H9 (cell line): ENCODE measurements around the gene LTA4H. TPM values are rescaled to one million over a fixed set of nuclear protein-coding genes. Genes with fewer than 3 reads are reported as not detected.

Experiments used
- DNase-seq: peaks from one replicate; pipeline ENCODE4 v3.0.0-alpha.2; 2017
- H2AFZ ChIP-seq: one replicate; pipeline ENCODE4 v1.6.1; 2013; ENCODE audit warnings: mild to moderate bottlenecking, low read length, control low read depth, moderate library complexity
- H2AK5ac ChIP-seq: 2 replicates; pipeline ENCODE4 v1.6.1; 2013; ENCODE audit warnings: low read length, control low read depth, mixed read lengths; ENCODE audit not compliant: insufficient read length
- H2BK120ac ChIP-seq: one replicate; pipeline ENCODE4 v1.6.1; 2013; ENCODE audit warnings: low read depth, mild to moderate bottlenecking, low read length, control low read depth, inconsistent platforms; ENCODE audit not compliant: poor library complexity, severe bottlenecking
- H2BK12ac ChIP-seq: 2 replicates; pipeline ENCODE4 v1.6.1; 2013; ENCODE audit warnings: low read length, control low read depth, mixed read lengths, low read depth; ENCODE audit not compliant: insufficient read length
- H2BK15ac ChIP-seq: 2 replicates; pipeline ENCODE4 v1.6.1; 2013; ENCODE audit warnings: low read depth, low read length, control low read depth
- H2BK20ac ChIP-seq: one replicate; pipeline ENCODE4 v1.6.1; 2013; ENCODE audit warnings: low read depth, mild to moderate bottlenecking, low read length, control low read depth, inconsistent platforms; ENCODE audit not compliant: poor library complexity, severe bottlenecking
- H2BK5ac ChIP-seq: 2 replicates; pipeline ENCODE4 v1.6.1; 2013; ENCODE audit warnings: low read length, control low read depth, mixed read lengths; ENCODE audit not compliant: insufficient read length
- H3K14ac ChIP-seq: 2 replicates; pipeline ENCODE4 v1.6.1; 2013; ENCODE audit warnings: low read length, control low read depth; ENCODE audit not compliant: insufficient read depth
- H3K18ac ChIP-seq: 2 replicates; pipeline ENCODE4 v1.6.1; 2013; ENCODE audit warnings: low read depth, mild to moderate bottlenecking, mixed read lengths, low read length, control low read depth; ENCODE audit not compliant: insufficient read length
- H3K23ac ChIP-seq: 2 replicates; pipeline ENCODE4 v1.6.1; 2013; ENCODE audit warnings: low read length, control low read depth, mixed read lengths, low read depth; ENCODE audit not compliant: insufficient read length
- H3K23me2 ChIP-seq: 2 replicates; pipeline ENCODE4 v1.6.1; 2013; ENCODE audit warnings: low read depth, mild to moderate bottlenecking, mixed read lengths, low read length, control low read depth; ENCODE audit not compliant: insufficient read length, poor library complexity, severe bottlenecking
- H3K27ac ChIP-seq: 2 replicates; pipeline ENCODE4 v1.5.1; 2013; ENCODE audit warnings: low read length, control low read depth, mixed read lengths, low read depth; ENCODE audit not compliant: insufficient read length
- H3K27me3 ChIP-seq: 2 replicates; pipeline ENCODE4 v1.6.1; 2013; ENCODE audit warnings: low read length, control low read depth, inconsistent platforms; ENCODE audit not compliant: insufficient read depth
- H3K4ac ChIP-seq: 2 replicates; pipeline ENCODE4 v1.6.1; 2013; ENCODE audit warnings: low read depth, mild to moderate bottlenecking, control low read depth, inconsistent platforms, low read length, moderate library complexity
- H3K4me1 ChIP-seq: 2 replicates; pipeline ENCODE4 v1.6.1; 2013; ENCODE audit warnings: low read length, control low read depth, inconsistent platforms; ENCODE audit not compliant: insufficient read depth
- H3K4me2 ChIP-seq: 2 replicates; pipeline ENCODE4 v1.6.1; 2013; ENCODE audit warnings: low read length, control low read depth, mixed read lengths; ENCODE audit not compliant: insufficient read length, insufficient read depth
- H3K56ac ChIP-seq: 2 replicates; pipeline ENCODE4 v1.6.1; 2013; ENCODE audit warnings: low read depth, mild to moderate bottlenecking, mixed read lengths, low read length, control low read depth; ENCODE audit not compliant: insufficient read length
- H3K79me1 ChIP-seq: 2 replicates; pipeline ENCODE4 v1.6.1; 2013; ENCODE audit warnings: low read depth, mild to moderate bottlenecking, moderate library complexity, low read length, control low read depth, inconsistent platforms; ENCODE audit not compliant: insufficient read depth, poor library complexity, severe bottlenecking
- H3K79me2 ChIP-seq: 2 replicates; pipeline ENCODE4 v1.6.1; 2013; ENCODE audit warnings: low read length, control low read depth, inconsistent platforms; ENCODE audit not compliant: insufficient read depth
- H3K9ac ChIP-seq: 2 replicates; pipeline ENCODE4 v1.6.1; 2013; ENCODE audit warnings: low read length, control low read depth, mixed read lengths; ENCODE audit not compliant: insufficient read length; ENCODE audit errors: extremely low read depth
- H3K9me3 ChIP-seq: one replicate; pipeline ENCODE4 v1.6.1; 2013; ENCODE audit warnings: low read depth, low read length, inconsistent platforms; ENCODE audit not compliant: control insufficient read depth
- H3T11ph ChIP-seq: one replicate; pipeline ENCODE4 v1.6.1; 2013; ENCODE audit warnings: mild to moderate bottlenecking, low read length, control low read depth, inconsistent platforms
- H4K20me1 ChIP-seq: one replicate; pipeline ENCODE4 v1.6.1; 2013; ENCODE audit not compliant: control insufficient read depth, insufficient read length, insufficient read depth
- H4K5ac ChIP-seq: 2 replicates; pipeline ENCODE4 v1.6.1; 2013; ENCODE audit warnings: low read depth, mild to moderate bottlenecking, mixed read lengths, low read length, control low read depth; ENCODE audit not compliant: insufficient read length
- H4K8ac ChIP-seq: replicated peaks from 2 replicates; pipeline ENCODE4 v1.6.1; 2013; ENCODE audit warnings: low read length, control low read depth, mixed read lengths, low read depth; ENCODE audit not compliant: insufficient read length
- H4K91ac ChIP-seq: 2 replicates; pipeline ENCODE4 v1.6.1; 2013; ENCODE audit warnings: low read depth, mild to moderate bottlenecking, moderate library complexity, mixed read lengths, low read length, control low read depth; ENCODE audit not compliant: insufficient read length
- H3K27ac Mint-ChIP-seq, 3 experiments: 2 replicates in 2 of 3; 3 replicates in 1 of 3; pipeline ENCODE4 v1.8.0; 2020 to 2021; ENCODE audit warnings: mixed read lengths in 3 of 3, mild to moderate bottlenecking in 1 of 3, moderate library complexity in 1 of 3
- H3K27me3 Mint-ChIP-seq: 2 replicates; pipeline ENCODE4 v1.8.0; 2021; ENCODE audit warnings: low read depth, mild to moderate bottlenecking, moderate library complexity, mixed read lengths
- H3K36me3 Mint-ChIP-seq, 3 experiments: 2 replicates in 2 of 3; 3 replicates in 1 of 3; pipeline ENCODE4 v1.8.0; 2020 to 2021; ENCODE audit warnings: low read depth in 3 of 3, mixed read lengths in 3 of 3; ENCODE audit not compliant: insufficient read depth in 1 of 3
- H3K4me1 Mint-ChIP-seq, 2 experiments: 2 replicates each; pipeline ENCODE4 v1.8.0; 2020; ENCODE audit warnings: mixed read lengths in 2 of 2
- H3K4me3 Mint-ChIP-seq, 2 experiments: 2 replicates in 1 of 2; 3 replicates in 1 of 2; pipeline ENCODE4 v1.8.0; 2020 to 2021; ENCODE audit warnings: mild to moderate bottlenecking in 2 of 2, mixed read lengths in 2 of 2, moderate library complexity in 1 of 2
- H3K9me3 Mint-ChIP-seq, 2 experiments: 2 replicates in 1 of 2; 3 replicates in 1 of 2; pipeline ENCODE4 v1.8.0; 2020; ENCODE audit warnings: mild to moderate bottlenecking in 2 of 2, mixed read lengths in 2 of 2, moderate library complexity in 1 of 2
- WGBS: extraction: QIAGEN DNeasy Blood & Tissue Kit; methylation state at CpG from one replicate; pipeline ENCODE4 v1.1.7; 2013; ENCODE audit warnings: missing lambda C conversion rate, low lambda C conversion rate, mixed read lengths; ENCODE audit not compliant: insufficient read length; ENCODE audit errors: extremely low coverage; 5-methylcytosine and 5-hydroxymethylcytosine counted together
- total RNA-seq: library from RNA; stranded (reverse); gene quantifications from 2 replicates; pipeline ENCODE4 v1.2.1, GENCODE V29; 2021
- TF ChIP-seq, protein P1 (sequence below): fragments of 200-600 bp; sonication (generic); conservative IDR thresholded peaks from 3 replicates; pipeline ENCODE4 v1.8.0; 2021; ENCODE audit warnings: antibody characterized with exemption, mild to moderate bottlenecking

LTA4H gene
- total RNA-seq, 1 experiment from 2014 or later, result 144 TPM

GRCh38 chr12:96044943-96045290 lies 9.5 kb upstream of the LTA4H start:
- Histone ChIP-seq H2BK15ac (no peak overlapping the region; the same call in 1 of the 2 replicates), H2BK12ac (no peak overlapping the region), H4K20me1 (no peaks in the 10 kb centered on the region), H3K27me3 (no peaks in the 10 kb centered on the region), H3K18ac (no peak overlapping the region), H2AK5ac (no peak overlapping the region), H4K91ac (no peak overlapping the region), H3T11ph (no peak overlapping the region), H3K4me2 (no peak overlapping the region), H2BK5ac (no peak overlapping the region), H3K79me1 (no peaks in the 10 kb centered on the region), H2AFZ (no peak overlapping the region), H3K14ac (no peak overlapping the region), H3K4me1 (no peaks in the 10 kb centered on the region), H3K9ac (no peak overlapping the region), H3K23ac (no peak overlapping the region), H2BK20ac (no peak overlapping the region), H3K9me3 (no peaks in the 10 kb centered on the region), H3K27ac (no peak overlapping the region), H2BK120ac (no peak overlapping the region), H3K23me2 (no peaks in the 10 kb centered on the region), H3K56ac (no peak overlapping the region), H3K79me2 (no peaks in the 10 kb centered on the region), H4K8ac (no peak overlapping the region), H3K4ac (no peak overlapping the region), H4K5ac (no peak overlapping the region)
- Mint-ChIP-seq H3K27me3 (no peaks in the 10 kb centered on the region), H3K27ac (no peak overlapping the region; a peak in 1 of 7 replicates), H3K9me3 (no peaks in the 10 kb centered on the region), H3K36me3 (no peaks in the 10 kb centered on the region), H3K4me3 (no peak overlapping the region), H3K4me1 (no peaks in the 10 kb centered on the region)
- WGBS, result no CpG with 5 or more reads among the region's 2 CpGs
- TF ChIP-seq, protein P1, sequence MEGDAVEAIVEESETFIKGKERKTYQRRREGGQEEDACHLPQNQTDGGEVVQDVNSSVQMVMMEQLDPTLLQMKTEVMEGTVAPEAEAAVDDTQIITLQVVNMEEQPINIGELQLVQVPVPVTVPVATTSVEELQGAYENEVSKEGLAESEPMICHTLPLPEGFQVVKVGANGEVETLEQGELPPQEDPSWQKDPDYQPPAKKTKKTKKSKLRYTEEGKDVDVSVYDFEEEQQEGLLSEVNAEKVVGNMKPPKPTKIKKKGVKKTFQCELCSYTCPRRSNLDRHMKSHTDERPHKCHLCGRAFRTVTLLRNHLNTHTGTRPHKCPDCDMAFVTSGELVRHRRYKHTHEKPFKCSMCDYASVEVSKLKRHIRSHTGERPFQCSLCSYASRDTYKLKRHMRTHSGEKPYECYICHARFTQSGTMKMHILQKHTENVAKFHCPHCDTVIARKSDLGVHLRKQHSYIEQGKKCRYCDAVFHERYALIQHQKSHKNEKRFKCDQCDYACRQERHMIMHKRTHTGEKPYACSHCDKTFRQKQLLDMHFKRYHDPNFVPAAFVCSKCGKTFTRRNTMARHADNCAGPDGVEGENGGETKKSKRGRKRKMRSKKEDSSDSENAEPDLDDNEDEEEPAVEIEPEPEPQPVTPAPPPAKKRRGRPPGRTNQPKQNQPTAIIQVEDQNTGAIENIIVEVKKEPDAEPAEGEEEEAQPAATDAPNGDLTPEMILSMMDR, result no peak
- DNase-seq, result no peak
